ENCODE data around the gene ASCC1. TPM values are rescaled to one million over a fixed set of nuclear protein-coding genes. Genes with fewer than 3 reads are reported as not detected.

Gene ASCC1
- total RNA-seq, 1 donor from 2014 or later, result 33.9 TPM

GRCh38 chr10:72082856-72083789 is 133.0 kb downstream of the ASCC1 start:
- Histone ChIP-seq H3K9me3 (ENCODE audit: insufficient read depth, low read depth, low read length) (no peaks in the 10 kb centered on the region), H3K4me3 (ENCODE audit: insufficient read depth, low read depth, low read length) (no peak overlapping the region), H4K20me1 (ENCODE audit: insufficient read depth, low read length) (peaks cover 7% of the 10 kb centered on the region), H3K27ac (ENCODE audit: low read depth, low read length) (no peak overlapping the region), H3K79me2 (ENCODE audit: insufficient read depth, low read length) (no peaks in the 10 kb centered on the region), H2AFZ (ENCODE audit: low read depth, low read length) (no peak overlapping the region), H3K4me2 (ENCODE audit: low read length) (no peak overlapping the region), H3K4me1 (ENCODE audit: insufficient read depth, low read length) (peaks cover 4% of the 10 kb centered on the region), H3K27me3 (ENCODE audit: insufficient read depth, low read length) (peaks cover 42% of the 10 kb centered on the region), H3K36me3 (ENCODE audit: insufficient read depth, low read length) (no peaks in the 10 kb centered on the region), H3K9ac (ENCODE audit: low read length) (no peak overlapping the region)
- no peak overlapping the region for H3K4me3 Mint-ChIP-seq (ENCODE audit: unreplicated experiment)
- H3K36me3 Mint-ChIP-seq (ENCODE audit: low read depth, unreplicated experiment), result no peaks in the 10 kb centered on the region
- no peak for DNase-seq (ENCODE audit: low read depth)
- no peak for FAIRE-seq
- peaks cover 4% of the 10 kb centered on the region for H3K9me3 Mint-ChIP-seq (ENCODE audit: unreplicated experiment)
- peaks cover 5% of the 10 kb centered on the region for H3K4me1 Mint-ChIP-seq (ENCODE audit: low read depth, unreplicated experiment)
- peaks cover 44% of the 10 kb centered on the region for H3K27me3 Mint-ChIP-seq (ENCODE audit: low read depth, unreplicated experiment)
- TF ChIP-seq EZH2 (IDR thresholded peaks at IDR 0.05; ENCODE audit: insufficient read depth, low read length) (no peak), CTCF (IDR thresholded peaks at IDR 0.05; ENCODE audit: insufficient read depth, low read depth, low read length) (no peak)
- no peak overlapping the region for H3K27ac Mint-ChIP-seq (ENCODE audit: unreplicated experiment)

DNA sequence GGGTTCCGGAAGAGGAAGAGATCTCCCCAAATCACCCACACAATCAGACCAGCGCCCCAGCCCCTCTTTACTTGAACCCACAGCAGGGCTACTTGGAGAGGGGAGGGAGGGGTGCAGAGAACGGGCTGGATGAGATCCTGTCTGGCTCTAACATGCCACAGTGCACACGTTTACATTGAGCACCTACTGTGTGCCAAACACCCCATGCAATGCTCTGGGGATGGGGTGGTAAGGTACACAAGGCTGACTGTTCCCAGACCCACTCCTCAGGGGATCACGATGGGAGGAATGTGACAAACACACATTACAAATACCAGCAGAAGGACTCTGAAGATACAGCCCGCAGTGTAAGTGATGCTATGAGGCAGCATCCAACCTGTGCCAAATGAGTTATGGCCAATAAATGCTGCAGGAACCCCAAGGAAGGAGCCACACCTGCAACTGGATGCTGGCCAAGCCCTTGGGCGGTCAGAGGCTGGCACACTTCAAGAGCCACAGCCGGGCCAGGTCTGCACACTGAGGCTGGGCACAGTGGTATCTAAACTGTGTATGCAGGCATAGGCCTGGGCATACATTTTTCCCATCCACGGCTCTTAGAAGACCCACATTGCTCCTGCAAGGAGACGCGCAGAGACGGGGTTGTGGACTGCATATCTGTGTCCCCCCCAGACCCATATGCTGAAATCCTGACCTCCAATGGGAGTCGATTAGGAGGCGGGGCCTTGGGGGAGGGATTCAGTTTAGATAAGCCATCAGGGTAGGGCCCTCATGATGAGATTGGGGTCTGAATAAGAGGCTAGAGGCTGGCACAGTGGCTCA is 134.1 kb downstream of the ASCC1 start:
- Mint-ChIP-seq H3K36me3 (ENCODE audit: low read depth, unreplicated experiment) (peaks cover 2% of the 10 kb centered on the region), H3K9me3 (ENCODE audit: unreplicated experiment) (peaks cover 4% of the 10 kb centered on the region), H3K27ac (ENCODE audit: unreplicated experiment) (no peak overlapping the region), H3K4me1 (ENCODE audit: low read depth, unreplicated experiment) (peaks cover 5% of the 10 kb centered on the region), H3K4me3 (ENCODE audit: unreplicated experiment) (no peak overlapping the region), H3K27me3 (ENCODE audit: low read depth, unreplicated experiment) (peaks cover 48% of the 10 kb centered on the region)
- Histone ChIP-seq H3K9ac (ENCODE audit: low read length) (no peak overlapping the region), H3K9me3 (ENCODE audit: insufficient read depth, low read depth, low read length) (no peaks in the 10 kb centered on the region), H3K27me3 (ENCODE audit: insufficient read depth, low read length) (peaks cover 32% of the 10 kb centered on the region), H3K4me3 (ENCODE audit: insufficient read depth, low read depth, low read length) (no peak overlapping the region), H3K36me3 (ENCODE audit: insufficient read depth, low read length) (no peaks in the 10 kb centered on the region), H4K20me1 (ENCODE audit: insufficient read depth, low read length) (peaks cover 7% of the 10 kb centered on the region), H3K27ac (ENCODE audit: low read depth, low read length) (no peak overlapping the region), H3K79me2 (ENCODE audit: insufficient read depth, low read length) (no peaks in the 10 kb centered on the region), H3K4me1 (ENCODE audit: insufficient read depth, low read length) (peaks cover 2% of the 10 kb centered on the region), H3K4me2 (ENCODE audit: low read length) (no peak overlapping the region), H2AFZ (ENCODE audit: low read depth, low read length) (no peak overlapping the region)
- no peak for TF ChIP-seq EZH2 (IDR thresholded peaks at IDR 0.05; ENCODE audit: insufficient read depth, low read length)
- no peak for TF ChIP-seq CTCF (IDR thresholded peaks at IDR 0.05; ENCODE audit: insufficient read depth, low read depth, low read length)
- DNase-seq (ENCODE audit: low read depth), result no peak
- FAIRE-seq, result no peak
